ENCODE results near the gene CRIP1.

DNA sequence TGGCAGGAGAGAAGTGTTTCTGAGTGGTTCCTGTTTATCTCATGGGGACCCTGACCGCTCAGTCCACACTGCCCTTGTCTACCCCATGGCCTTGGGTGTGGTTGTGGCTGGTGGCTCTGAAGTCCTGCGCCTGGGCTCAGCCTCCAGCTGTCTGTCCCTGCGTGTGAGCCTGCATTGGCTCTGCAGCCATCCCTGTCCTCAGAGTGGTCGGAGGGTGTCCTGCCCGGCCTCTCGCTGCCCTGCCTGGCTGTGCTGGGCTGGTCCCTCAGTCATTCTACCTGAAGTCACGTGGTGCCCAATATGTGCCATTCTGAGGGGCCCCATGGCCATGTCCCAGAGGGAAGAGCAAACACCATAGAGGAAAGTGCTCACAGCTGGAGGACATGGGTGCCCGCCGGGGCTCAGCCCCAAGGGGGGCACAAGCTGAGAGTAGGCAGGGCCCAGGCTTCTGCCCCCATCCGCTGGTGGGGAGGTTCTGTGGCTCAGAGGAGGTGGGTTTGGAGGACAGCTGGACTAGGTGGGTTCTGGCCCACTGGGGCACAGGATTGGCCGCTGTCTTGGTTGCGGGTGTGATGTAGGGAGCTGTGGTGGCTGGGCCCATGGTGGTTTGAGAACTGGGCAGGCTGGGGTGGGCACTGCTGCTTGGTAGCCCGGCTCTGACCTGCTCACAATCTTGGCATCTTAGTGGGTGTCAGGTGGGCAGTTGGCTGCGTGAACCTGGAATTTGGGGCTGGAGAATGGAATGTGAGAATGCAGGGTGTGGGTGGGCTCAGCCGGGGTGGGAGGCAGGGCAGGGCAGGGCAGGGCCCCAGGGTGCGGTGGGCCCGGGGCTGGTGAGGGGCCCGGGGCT lies 16.0 kb downstream of the CRIP1 start:
- TF ChIP-seq, protein P1, sequence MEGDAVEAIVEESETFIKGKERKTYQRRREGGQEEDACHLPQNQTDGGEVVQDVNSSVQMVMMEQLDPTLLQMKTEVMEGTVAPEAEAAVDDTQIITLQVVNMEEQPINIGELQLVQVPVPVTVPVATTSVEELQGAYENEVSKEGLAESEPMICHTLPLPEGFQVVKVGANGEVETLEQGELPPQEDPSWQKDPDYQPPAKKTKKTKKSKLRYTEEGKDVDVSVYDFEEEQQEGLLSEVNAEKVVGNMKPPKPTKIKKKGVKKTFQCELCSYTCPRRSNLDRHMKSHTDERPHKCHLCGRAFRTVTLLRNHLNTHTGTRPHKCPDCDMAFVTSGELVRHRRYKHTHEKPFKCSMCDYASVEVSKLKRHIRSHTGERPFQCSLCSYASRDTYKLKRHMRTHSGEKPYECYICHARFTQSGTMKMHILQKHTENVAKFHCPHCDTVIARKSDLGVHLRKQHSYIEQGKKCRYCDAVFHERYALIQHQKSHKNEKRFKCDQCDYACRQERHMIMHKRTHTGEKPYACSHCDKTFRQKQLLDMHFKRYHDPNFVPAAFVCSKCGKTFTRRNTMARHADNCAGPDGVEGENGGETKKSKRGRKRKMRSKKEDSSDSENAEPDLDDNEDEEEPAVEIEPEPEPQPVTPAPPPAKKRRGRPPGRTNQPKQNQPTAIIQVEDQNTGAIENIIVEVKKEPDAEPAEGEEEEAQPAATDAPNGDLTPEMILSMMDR (IDR thresholded peaks at IDR 0.05; ENCODE audit: insufficient read depth, low read depth, low read length) = no peak
- TF ChIP-seq EZH2 (IDR thresholded peaks at IDR 0.05; ENCODE audit: insufficient read depth, low read length) = no peak
